Spinal cord (tissue), 10 donors: ENCODE measurements around the gene TACR2. TPM values are rescaled to one million over a fixed set of nuclear protein-coding genes. Genes with fewer than 3 reads are reported as not detected.

Source experiments
- DNase-seq, 6 donors: peaks; one replicate each; pipeline versions ENCODE4 v3.0.0 to v3.0.0-alpha.2; 2013 to 2015; ENCODE audit warnings: low spot score in 6 of 6, low read depth in 4 of 6
- H3K27ac ChIP-seq: one replicate; pipeline ENCODE4 v1.5.1; 2013; ENCODE audit warnings: low read depth, low read length, control low read depth
- H3K27me3 ChIP-seq: one replicate; pipeline ENCODE4 v1.6.1; 2013; ENCODE audit warnings: low read length; ENCODE audit not compliant: control insufficient read depth, insufficient read depth
- H3K36me3 ChIP-seq: one replicate; pipeline ENCODE4 v1.6.1; 2013; ENCODE audit warnings: low read length; ENCODE audit not compliant: control insufficient read depth, insufficient read depth
- H3K4me1 ChIP-seq: one replicate; pipeline ENCODE4 v1.6.1; 2013; ENCODE audit warnings: low read length; ENCODE audit not compliant: control insufficient read depth, insufficient read depth
- H3K4me3 ChIP-seq: one replicate; pipeline ENCODE4 v1.5.1; 2013; ENCODE audit warnings: low read depth, low read length, control low read depth
- H3K9me3 ChIP-seq: one replicate; pipeline ENCODE4 v1.6.1; 2013; ENCODE audit warnings: low read length; ENCODE audit not compliant: control insufficient read depth, insufficient read depth
- WGBS: methylation state at CpG from one replicate; pipeline ENCODE4 v1.1.5; 2013; ENCODE audit warnings: missing lambda C conversion rate; ENCODE audit not compliant: insufficient coverage; 5-methylcytosine and 5-hydroxymethylcytosine counted together
- polyA plus RNA-seq, 2 donors: library from polyadenylated mRNA; unstranded; fragments of 120-200 nt; gene quantifications; one replicate each; pipeline ENCODE4 v1.2.1, GENCODE V29; 2013; ENCODE audit not compliant: insufficient read length in 2 of 2
- total RNA-seq, 2 donors: library from RNA; depleted of rRNA in 1 of 2; stranded (reverse); fragments of 120-200 nt in 1 of 2; fragments of >200 nt in 1 of 2; gene quantifications; one replicate each; pipeline versions ENCODE4 v1.2.3 to v1.2.4, GENCODE V29; 2013 to 2014
- donor health status: healthy.

The TACR2 gene
- total and polyA plus RNA-seq, 4 donors = 0.10 to 1.8 (median 1.0) TPM

- Histone ChIP-seq H3K4me1 (peaks cover 23% of the 10 kb centered on the region), H3K36me3 (peaks cover 22% of the 10 kb centered on the region), H3K4me3 (no peak overlapping the region), H3K27me3 (no peaks in the 10 kb centered on the region), H3K27ac (no peak overlapping the region), H3K9me3 (no peaks in the 10 kb centered on the region)
- DNase-seq = no peak
- 26% methylated on average over 2 of the region's 5 CpGs for whole genome bisulfite sequencing
Measured at GRCh38 chr10:69406302-69406811, 10.4 kb downstream of the TACR2 start.

- WGBS = 0% methylated on average over 1 of the region's 4 CpGs
- no peak overlapping the region for H3K27ac ChIP-seq
Measured at GRCh38 chr10:69405221-69405620, 11.5 kb downstream of the TACR2 start.

GRCh38 chr10:69404786-69405185, 11.9 kb downstream of the TACR2 start:
- Histone ChIP-seq H3K4me1 (peaks cover 23% of the 10 kb centered on the region), H3K27ac (no peak overlapping the region), H3K36me3 (peaks cover 38% of the 10 kb centered on the region), H3K27me3 (no peaks in the 10 kb centered on the region), H3K9me3 (no peaks in the 10 kb centered on the region), H3K4me3 (no peak overlapping the region)
- WGBS = 84% methylated on average over 8 of the region's 10 CpGs
- DNase-seq = no peak

More at GRCh38 chr10:69405221-69405620, 11.5 kb downstream of the TACR2 start:
- H3K4me1 ChIP-seq = peaks cover 23% of the 10 kb centered on the region
- no peak overlapping the region for H3K4me3 ChIP-seq
- no peaks in the 10 kb centered on the region for H3K9me3 ChIP-seq
- no peaks in the 10 kb centered on the region for H3K27me3 ChIP-seq
- peaks cover 34% of the 10 kb centered on the region for H3K36me3 ChIP-seq
- no peak for DNase-seq

- H3K4me3 ChIP-seq = no peak overlapping the region
- peaks cover 23% of the 10 kb centered on the region for H3K4me1 ChIP-seq
- H3K27me3 ChIP-seq = no peaks in the 10 kb centered on the region
- no CpG with 5 or more reads among the region's 3 CpGs for WGBS
- no peak overlapping the region for H3K27ac ChIP-seq
- H3K9me3 ChIP-seq = no peaks in the 10 kb centered on the region
- peaks cover 49% of the 10 kb centered on the region for H3K36me3 ChIP-seq
- no peak for DNase-seq
Measured at GRCh38 chr10:69403519-69403918, 13.2 kb downstream of the TACR2 start.

- no peak for DNase-seq
- H3K36me3 ChIP-seq = peaks cover 52% of the 10 kb centered on the region
- WGBS = 79% methylated on average over 1 of the region's 1 CpG
- H3K27me3 ChIP-seq = no peaks in the 10 kb centered on the region
- H3K9me3 ChIP-seq = no peaks in the 10 kb centered on the region
- no peak overlapping the region for H3K27ac ChIP-seq
- H3K4me3 ChIP-seq = no peak overlapping the region
- H3K4me1 ChIP-seq = peaks cover 22% of the 10 kb centered on the region
Measured at GRCh38 chr10:69403066-69403465, 13.7 kb downstream of the TACR2 start.

- Histone ChIP-seq H3K27ac (no peak overlapping the region), H3K4me3 (no peak overlapping the region), H3K4me1 (peaks cover 15% of the 10 kb centered on the region), H3K36me3 (peaks cover 52% of the 10 kb centered on the region), H3K9me3 (no peaks in the 10 kb centered on the region), H3K27me3 (no peaks in the 10 kb centered on the region)
- DNase-seq = no peak
- 63% methylated on average over 3 of the region's 6 CpGs for WGBS
Measured at GRCh38 chr10:69402386-69402785, 14.3 kb downstream of the TACR2 start.

- H3K9me3 ChIP-seq = no peaks in the 10 kb centered on the region
- H3K4me3 ChIP-seq = no peak overlapping the region
- peaks cover 6% of the 10 kb centered on the region for H3K4me1 ChIP-seq
- H3K27ac ChIP-seq = no peak overlapping the region
- no peaks in the 10 kb centered on the region for H3K27me3 ChIP-seq
- WGBS = 87% methylated on average over 9 of the region's 11 CpGs
- peaks cover 54% of the 10 kb centered on the region for H3K36me3 ChIP-seq
- DNase-seq = no peak
Measured at GRCh38 chr10:69401416-69401815, 15.3 kb downstream of the TACR2 start.

GRCh38 chr10:69400936-69401335, 15.8 kb downstream of the TACR2 start:
- Histone ChIP-seq H3K4me1 (peaks cover 6% of the 10 kb centered on the region), H3K27ac (no peak overlapping the region)
- DNase-seq = no peak

GRCh38 chr10:69398466-69398865, 18.3 kb downstream of the TACR2 start:
- no peak overlapping the region for H3K27ac ChIP-seq
- H3K4me1 ChIP-seq = peaks cover 6% of the 10 kb centered on the region
- H3K4me3 ChIP-seq = no peak overlapping the region
- H3K9me3 ChIP-seq = no peaks in the 10 kb centered on the region
- H3K27me3 ChIP-seq = no peaks in the 10 kb centered on the region
- DNase-seq = no peak
- 87% methylated on average over 14 of the region's 16 CpGs for WGBS
- peaks cover 68% of the 10 kb centered on the region for H3K36me3 ChIP-seq

More at GRCh38 chr10:69400936-69401335, 15.8 kb downstream of the TACR2 start:
- Histone ChIP-seq H3K27me3 (no peaks in the 10 kb centered on the region), H3K9me3 (no peaks in the 10 kb centered on the region), H3K36me3 (peaks cover 59% of the 10 kb centered on the region), H3K4me3 (no peak overlapping the region)
- 97% methylated on average over 10 of the region's 23 CpGs for WGBS

GRCh38 chr10:69397972-69398371, 18.7 kb downstream of the TACR2 start:
- DNase-seq = peak in 1 of 6 donors; percentile 69

More at GRCh38 chr10:69397972-69398371, 18.7 kb downstream of the TACR2 start:
- WGBS = no CpG with 5 or more reads among the region's 1 CpG
- no peaks in the 10 kb centered on the region for H3K27me3 ChIP-seq
- no peak overlapping the region for H3K27ac ChIP-seq
- H3K9me3 ChIP-seq = no peaks in the 10 kb centered on the region
- H3K4me1 ChIP-seq = peaks cover 6% of the 10 kb centered on the region
- peaks cover 68% of the 10 kb centered on the region for H3K36me3 ChIP-seq
- H3K4me3 ChIP-seq = no peak overlapping the region
